Measurements from ENCODE around the gene KCNK17. TPM values are rescaled to one million over a fixed set of nuclear protein-coding genes. Genes with fewer than 3 reads are reported as not detected.

Gene KCNK17
- total and polyA plus RNA-seq, 9 of the 15 experiments (the other 6 are each of a cell fraction or from before 2014, with no cell fraction given): not detected

GRCh38 chr6:39357998-39358686 is 43.9 kb upstream of the KCNK17 start:
- Histone ChIP-seq H3K4me3 (no peak overlapping the region), H3K9me3 (replicated peaks; ENCODE audit: control insufficient read depth, insufficient read depth, low read depth, low read length) (no peaks in the 10 kb centered on the region), H3K36me3 (ENCODE audit: control insufficient read depth, insufficient read depth, low read length) (no peaks in the 10 kb centered on the region), H3K27ac (ENCODE audit: extremely low read depth, low read depth, low read length) (no peak overlapping the region), H3K4me1 (replicated peaks in 1 of 2; ENCODE audit: control insufficient read depth in 2 of 2, insufficient read depth in 2 of 2, low read length in 2 of 2) (no peaks in the 10 kb centered on the region), H3K4me2 (ENCODE audit: insufficient read depth, low read length) (no peak overlapping the region), H3K9ac (ENCODE audit: insufficient read depth in 1 of 2, low read depth in 2 of 2, low read length in 2 of 2) (no peak overlapping the region), H3K27me3 (ENCODE audit: control insufficient read depth in 2 of 2, insufficient read depth in 2 of 2, low read length in 2 of 2) (peaks cover 0 to 43% of the 10 kb centered on the region in 2 experiments; a peak in 4 of 5 replicates), H2AFZ (ENCODE audit: low read depth, low read length) (no peak overlapping the region), H4K20me1 (replicated peaks; ENCODE audit: control insufficient read depth, insufficient read depth, low read length) (peaks cover 4% of the 10 kb centered on the region; the same call in 1 of the 2 replicates), H3K9me1 (ENCODE audit: control insufficient read depth, insufficient read depth, low read length) (no peaks in the 10 kb centered on the region), H3K79me2 (ENCODE audit: control insufficient read depth, insufficient read depth, low read length) (no peaks in the 10 kb centered on the region)
- intact Hi-C loops (cut with micrococcal nuclease): no loop called here
- WGBS (ENCODE audit: insufficient coverage, low coverage, missing lambda C conversion rate): 0% methylated on average over 7 of the region's 7 CpGs
- TF ChIP-seq NFIC (IDR thresholded peaks at IDR 0.05) (peak; percentile 37; the same call in 1 of the 2 replicates), SUPT5H (IDR thresholded peaks at IDR 0.05) (no peak), MXD1 (CRISPR knock-in tag; IDR thresholded peaks at IDR 0.05; ENCODE audit: borderline replicate concordance, poor library complexity, severe bottlenecking) (no peak), ZC3H8 (IDR thresholded peaks at IDR 0.05) (no peak)
- BruUV-seq (replicated peaks): no TSS peak
- no peak for FAIRE-seq
- in situ Hi-C loops (cut with MboI): loop anchor here (25.0 kb wide), 3 partner anchors 954 to 1679 kb away; partner anchors contain the start of genes TSPO2 and UNC5CL
- POLR2A ChIA-PET: no interaction called here
- no peak for ATAC-seq
- CTCF ChIA-PET (ENCODE audit: low intra/inter-chr PET ratio): interaction anchor here (0.6 kb wide), 1 partner anchor 324 kb away, joined by 3 read pairs; no protein-coding TSS in a partner anchor
- DNase-seq (ENCODE audit: extremely low read depth in 1 of 4, low spot score in 3 of 4): no peak

All from K562 (cell line).